Peyer's patch (tissue), 4 donors: ENCODE results near the gene PSAT1. TPM values are rescaled to one million over a fixed set of nuclear protein-coding genes. Genes with fewer than 3 reads are reported as not detected.
"Not testable (repeated sequence)": the region's sequence is repeated elsewhere in the genome, so short reads cannot be mapped to it uniquely, and the experiment has no call there.

Source experiments
- DNase-seq, 3 donors: peaks; one replicate each; pipeline ENCODE4 v3.0.0-alpha.2; 2017 to 2019
- H3K27ac ChIP-seq, 4 donors: fragments of 200-600 bp; sonication (generic); one replicate each; pipeline ENCODE4 v1.5.1; 2016 to 2019
- H3K27me3 ChIP-seq, 2 donors: fragments of 200-600 bp; sonication (generic); one replicate each; pipeline ENCODE4 v1.5.1; 2019
- H3K36me3 ChIP-seq, 3 donors: fragments of 200-600 bp; sonication (generic); one replicate each; pipeline ENCODE4 v1.5.1; 2016 to 2019
- H3K4me1 ChIP-seq, 4 donors: fragments of 200-600 bp; sonication (generic); one replicate each; pipeline ENCODE4 v1.5.1; 2016 to 2019
- H3K4me3 ChIP-seq, 4 donors: fragments of 200-600 bp; sonication (generic); 1 replicate in 3 of 4; 2 replicates in 1 of 4; pipeline ENCODE4 v1.5.1; 2016 to 2019; ENCODE audit warnings: mild to moderate bottlenecking in 1 of 4
- H3K9me3 ChIP-seq, 4 donors: fragments of 200-600 bp; sonication (generic); one replicate each; pipeline ENCODE4 v1.5.1; 2016 to 2019; ENCODE audit warnings: mild to moderate bottlenecking in 1 of 4
- POLR2A ChIP-seq, 2 donors: fragments of 450-650 bp; IDR thresholded peaks; one replicate each; pipeline ENCODE4 v1.5.1; 2017; ENCODE audit warnings: antibody characterized with exemption in 2 of 2, mild to moderate bottlenecking in 2 of 2, moderate library complexity in 2 of 2
- total RNA-seq, 4 donors: library from RNA; depleted of rRNA; stranded (reverse); fragments of >200 nt; gene quantifications; one replicate each; pipeline ENCODE4 v1.1.0, GENCODE V29; 2016
- TF ChIP-seq, protein P1 (sequence below), 6 experiments: fragments of 450-650 bp in 4 of 6; fragments of 200-600 bp in 2 of 6; sonication (generic) in 1 of 6; IDR thresholded peaks; one replicate each; pipeline ENCODE4 v1.5.1; 2017 to 2019; ENCODE audit warnings: antibody characterized with exemption in 6 of 6, mild to moderate bottlenecking in 3 of 6, moderate library complexity in 1 of 6

Gene PSAT1
- total RNA-seq, 4 donors from 2014 or later = 1.0 to 2.4 (median 1.7) TPM

DNA sequence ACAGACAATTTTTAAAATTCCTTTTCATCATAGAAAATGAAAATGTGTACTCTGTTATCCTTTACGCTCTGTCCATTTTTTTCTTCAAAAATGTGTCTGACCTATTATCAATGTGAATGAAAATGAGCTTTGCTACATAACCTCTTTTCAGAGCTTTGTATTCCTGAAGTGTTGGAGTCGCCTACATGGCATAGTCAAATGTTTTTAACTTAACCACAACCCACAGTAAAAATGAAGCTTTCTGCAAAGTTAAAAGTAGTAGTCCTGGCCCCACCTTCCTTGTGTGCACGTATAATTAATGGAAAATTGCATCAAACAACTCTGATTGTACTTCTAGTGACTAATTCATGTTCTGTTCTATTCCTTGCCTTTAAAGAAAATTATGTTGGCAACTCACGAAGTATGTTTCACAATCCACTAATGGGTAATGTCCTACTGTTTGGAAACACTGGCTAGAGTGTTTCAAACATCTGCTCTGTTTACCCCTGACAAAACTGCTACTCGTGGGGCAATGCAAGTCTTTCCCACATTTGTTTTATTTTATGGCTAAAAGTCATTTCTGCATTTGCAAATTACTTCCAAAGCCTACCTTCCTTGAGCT lies 18.6 kb upstream of the PSAT1 start:
- TF ChIP-seq, protein P1, sequence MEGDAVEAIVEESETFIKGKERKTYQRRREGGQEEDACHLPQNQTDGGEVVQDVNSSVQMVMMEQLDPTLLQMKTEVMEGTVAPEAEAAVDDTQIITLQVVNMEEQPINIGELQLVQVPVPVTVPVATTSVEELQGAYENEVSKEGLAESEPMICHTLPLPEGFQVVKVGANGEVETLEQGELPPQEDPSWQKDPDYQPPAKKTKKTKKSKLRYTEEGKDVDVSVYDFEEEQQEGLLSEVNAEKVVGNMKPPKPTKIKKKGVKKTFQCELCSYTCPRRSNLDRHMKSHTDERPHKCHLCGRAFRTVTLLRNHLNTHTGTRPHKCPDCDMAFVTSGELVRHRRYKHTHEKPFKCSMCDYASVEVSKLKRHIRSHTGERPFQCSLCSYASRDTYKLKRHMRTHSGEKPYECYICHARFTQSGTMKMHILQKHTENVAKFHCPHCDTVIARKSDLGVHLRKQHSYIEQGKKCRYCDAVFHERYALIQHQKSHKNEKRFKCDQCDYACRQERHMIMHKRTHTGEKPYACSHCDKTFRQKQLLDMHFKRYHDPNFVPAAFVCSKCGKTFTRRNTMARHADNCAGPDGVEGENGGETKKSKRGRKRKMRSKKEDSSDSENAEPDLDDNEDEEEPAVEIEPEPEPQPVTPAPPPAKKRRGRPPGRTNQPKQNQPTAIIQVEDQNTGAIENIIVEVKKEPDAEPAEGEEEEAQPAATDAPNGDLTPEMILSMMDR (IDR thresholded peaks at IDR 0.05) = no peak
- no peak for TF ChIP-seq POLR2A (IDR thresholded peaks at IDR 0.05)
- no peak overlapping the region for H3K4me3 ChIP-seq
- no peaks in the 10 kb centered on the region for H3K36me3 ChIP-seq
- no peak overlapping the region for H3K27ac ChIP-seq
- no peaks in the 10 kb centered on the region for H3K9me3 ChIP-seq
- H3K27me3 ChIP-seq = no peaks in the 10 kb centered on the region
- H3K4me1 ChIP-seq = no peaks in the 10 kb centered on the region
- no peak for DNase-seq

DNA sequence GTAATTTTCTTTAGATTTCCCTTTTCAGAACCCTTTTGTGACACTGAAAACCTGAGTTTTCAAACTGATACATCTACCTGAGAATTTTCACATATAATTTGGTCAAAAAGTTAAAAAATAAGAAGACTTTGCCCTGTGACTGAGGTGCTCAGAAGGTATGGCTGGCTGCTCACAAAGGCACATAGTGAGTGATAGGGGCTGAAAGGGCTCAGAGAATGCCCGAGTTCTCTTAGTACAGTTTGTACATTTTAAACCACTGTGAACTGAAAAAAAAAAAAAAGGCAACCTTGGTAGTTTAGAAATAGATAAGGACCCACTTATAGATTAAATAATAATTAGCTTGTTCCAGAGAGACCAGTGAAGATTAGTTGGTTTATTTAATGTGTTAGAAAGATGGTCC lies 18.1 kb upstream of the PSAT1 start:
- H3K27me3 ChIP-seq = no peaks in the 10 kb centered on the region
- no peak for DNase-seq
- no peak overlapping the region for H3K27ac ChIP-seq
- TF ChIP-seq, protein P1 (IDR thresholded peaks at IDR 0.05) = no peak
- no peak for TF ChIP-seq POLR2A (IDR thresholded peaks at IDR 0.05)
- H3K4me3 ChIP-seq = no peak overlapping the region
- no peaks in the 10 kb centered on the region for H3K36me3 ChIP-seq
- no peaks in the 10 kb centered on the region for H3K4me1 ChIP-seq
- H3K9me3 ChIP-seq = no peaks in the 10 kb centered on the region

GRCh38 chr9:78280982-78281668 lies 15.8 kb upstream of the PSAT1 start:
- TF ChIP-seq, protein P1 (IDR thresholded peaks at IDR 0.05) = no peak
- TF ChIP-seq POLR2A (IDR thresholded peaks at IDR 0.05) = no peak
- Histone ChIP-seq H3K4me3 (no peak overlapping the region), H3K9me3 (no peaks in the 10 kb centered on the region), H3K27ac (no peak overlapping the region), H3K27me3 (no peaks in the 10 kb centered on the region), H3K36me3 (no peaks in the 10 kb centered on the region), H3K4me1 (no peaks in the 10 kb centered on the region)
- no peak for DNase-seq

- not testable (repeated sequence) for H3K27ac ChIP-seq, H3K4me3 ChIP-seq, H3K36me3 ChIP-seq, H3K4me1 ChIP-seq, H3K27me3 ChIP-seq, DNase-seq, H3K9me3 ChIP-seq
Measured at GRCh38 chr9:78284181-78284580, 12.7 kb upstream of the PSAT1 start.

DNA sequence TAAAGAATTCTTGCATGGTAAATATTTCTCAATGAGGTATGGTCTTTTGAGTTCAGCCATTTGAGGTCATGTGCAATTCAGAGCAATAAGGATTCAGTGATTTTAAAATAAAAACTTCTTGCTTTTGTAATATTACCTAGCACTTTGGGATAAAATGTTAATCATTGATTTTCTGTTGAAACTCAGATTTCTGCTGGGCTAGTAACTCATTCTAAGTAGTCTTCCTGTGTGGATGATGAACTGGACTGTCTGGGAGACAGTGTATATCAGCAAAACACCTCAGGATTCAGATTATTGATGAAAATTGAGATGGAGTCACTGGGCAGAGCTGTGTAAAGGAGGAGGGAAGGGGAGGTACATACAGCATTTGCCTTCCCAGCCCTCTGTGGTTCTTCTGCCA lies 10.8 kb upstream of the PSAT1 start:
- Histone ChIP-seq H3K4me1 (no peaks in the 10 kb centered on the region), H3K4me3 (no peak overlapping the region), H3K9me3 (no peaks in the 10 kb centered on the region), H3K27ac (no peak overlapping the region), H3K27me3 (no peaks in the 10 kb centered on the region), H3K36me3 (no peaks in the 10 kb centered on the region)
- no peak for TF ChIP-seq POLR2A (IDR thresholded peaks at IDR 0.05)
- TF ChIP-seq, protein P1 (IDR thresholded peaks at IDR 0.05) = no peak
- DNase-seq = no peak

GRCh38 chr9:78286946-78287388 lies 10.0 kb upstream of the PSAT1 start:
- Histone ChIP-seq H3K27ac (no peak overlapping the region), H3K4me3 (no peak overlapping the region), H3K36me3 (no peaks in the 10 kb centered on the region), H3K27me3 (no peaks in the 10 kb centered on the region), H3K4me1 (no peaks in the 10 kb centered on the region), H3K9me3 (no peaks in the 10 kb centered on the region)
- TF ChIP-seq, protein P1 (IDR thresholded peaks at IDR 0.05) = no peak
- TF ChIP-seq POLR2A (IDR thresholded peaks at IDR 0.05) = no peak
- no peak for DNase-seq
